Liver (tissue), 9 donors: Measurements from ENCODE around the gene ARCN1. TPM values are rescaled to one million over a fixed set of nuclear protein-coding genes. Genes with fewer than 3 reads are reported as not detected.

Source experiments
- DNase-seq: peaks from one replicate; pipeline ENCODE4 v3.0.0-alpha.2; 2017; ENCODE audit warnings: low spot score
- H3K27ac ChIP-seq, 2 donors: one replicate each; pipeline ENCODE4 v1.7.0; 2013; ENCODE audit warnings: inconsistent platforms in 2 of 2, low read length in 2 of 2, control low read depth in 1 of 2, low read depth in 1 of 2, mild to moderate bottlenecking in 1 of 2
- H3K27me3 ChIP-seq, 4 donors: one replicate each; pipeline versions ENCODE4 v1.6.1 to v1.7.0; 2013; ENCODE audit warnings: low read length in 3 of 4, inconsistent platforms in 1 of 4, mild to moderate bottlenecking in 1 of 4, moderate library complexity in 1 of 4; ENCODE audit not compliant: control insufficient read depth in 4 of 4, insufficient read depth in 4 of 4
- H3K36me3 ChIP-seq, 4 donors: one replicate each; pipeline versions ENCODE4 v1.6.1 to v1.7.0; 2013; ENCODE audit warnings: low read length in 3 of 4, mild to moderate bottlenecking in 3 of 4, low read depth in 1 of 4, moderate library complexity in 1 of 4; ENCODE audit not compliant: control insufficient read depth in 4 of 4, insufficient read depth in 3 of 4
- H3K4me1 ChIP-seq, 4 donors: one replicate each; pipeline versions ENCODE4 v1.6.1 to v1.7.0; 2013; ENCODE audit warnings: low read length in 3 of 4, mild to moderate bottlenecking in 3 of 4, moderate library complexity in 1 of 4; ENCODE audit not compliant: control insufficient read depth in 4 of 4, insufficient read depth in 4 of 4
- H3K4me3 ChIP-seq, 3 donors: one replicate each; pipeline versions ENCODE4 v1.6.1 to v1.7.0; 2013; ENCODE audit warnings: low read length in 3 of 3, control low read depth in 1 of 3, low read depth in 1 of 3, mild to moderate bottlenecking in 1 of 3
- H3K9ac ChIP-seq, 2 donors: one replicate each; pipeline ENCODE4 v1.7.0; 2013; ENCODE audit warnings: low read length in 2 of 2, mild to moderate bottlenecking in 2 of 2, moderate library complexity in 2 of 2, control low read depth in 1 of 2, low read depth in 1 of 2
- H3K9me3 ChIP-seq, 4 donors: one replicate each; pipeline versions ENCODE4 v1.6.1 to v1.7.0; 2013; ENCODE audit warnings: low read length in 3 of 4; ENCODE audit not compliant: control insufficient read depth in 4 of 4
- EGR1 ChIP-seq, 2 donors: IDR thresholded peaks; 2 replicates each; pipeline ENCODE4 v1.6.1; 2016 to 2018; ENCODE audit warnings: antibody characterized with exemption in 2 of 2, low read depth in 2 of 2
- FOXA1 ChIP-seq: IDR thresholded peaks from 2 replicates; pipeline ENCODE4 v1.6.1; 2016; ENCODE audit warnings: antibody characterized with exemption
- FOXA2 ChIP-seq: IDR thresholded peaks from 2 replicates; pipeline ENCODE4 v1.6.1; 2016; ENCODE audit warnings: antibody characterized with exemption
- GABPA ChIP-seq, 2 donors: IDR thresholded peaks in 1 of 2; conservative IDR thresholded peaks in 1 of 2; 2 replicates each; pipeline ENCODE4 v1.6.1; 2016; ENCODE audit warnings: antibody characterized with exemption in 2 of 2, mild to moderate bottlenecking in 1 of 2, moderate library complexity in 1 of 2
- HNF4A ChIP-seq, 2 donors: conservative IDR thresholded peaks; 2 replicates each; pipeline ENCODE4 v1.6.1; 2016; ENCODE audit warnings: antibody characterized with exemption in 2 of 2, mild to moderate bottlenecking in 2 of 2
- HNF4G ChIP-seq: IDR thresholded peaks from 2 replicates; pipeline ENCODE4 v1.6.1; 2016; ENCODE audit warnings: antibody characterized with exemption
- JUND ChIP-seq, 2 donors: IDR thresholded peaks; 2 replicates each; pipeline ENCODE4 v1.6.1; 2016; ENCODE audit warnings: antibody characterized with exemption in 2 of 2
- NR2F2 ChIP-seq: IDR thresholded peaks from 2 replicates; pipeline ENCODE4 v1.6.1; 2016; ENCODE audit warnings: antibody characterized with exemption
- RAD21 ChIP-seq, 2 donors: IDR thresholded peaks; 2 replicates each; pipeline ENCODE4 v1.6.1; 2016; ENCODE audit warnings: antibody characterized with exemption in 2 of 2, mild to moderate bottlenecking in 2 of 2
- RXRA ChIP-seq, 2 donors: IDR thresholded peaks; 2 replicates each; pipeline ENCODE4 v1.6.1; 2017 to 2018; ENCODE audit warnings: antibody characterized with exemption in 2 of 2, mild to moderate bottlenecking in 1 of 2
- SP1 ChIP-seq: IDR thresholded peaks from 2 replicates; pipeline ENCODE4 v1.6.1; 2018; ENCODE audit warnings: antibody characterized with exemption, mild to moderate bottlenecking
- TAF1 ChIP-seq: conservative IDR thresholded peaks from 2 replicates; pipeline ENCODE4 v1.6.1; 2016; ENCODE audit warnings: antibody characterized with exemption, mild to moderate bottlenecking
- YY1 ChIP-seq: IDR thresholded peaks from 2 replicates; pipeline ENCODE4 v1.6.1; 2016; ENCODE audit warnings: antibody characterized with exemption, mild to moderate bottlenecking
- WGBS: extraction: QIAGEN DNeasy Blood & Tissue Kit; methylation state at CpG from one replicate; pipeline ENCODE4 v1.1.7; 2013; 5-methylcytosine and 5-hydroxymethylcytosine counted together
- polyA plus RNA-seq, 2 donors: library from polyadenylated mRNA; stranded (reverse) in 1 of 2; unstranded in 1 of 2; fragments of 200-250 nt in 1 of 2; fragments of >200 nt in 1 of 2; fragmentation: Nextera tagmentation in 1 of 2; extraction: Ambion mirVana in 1 of 2; gene quantifications; one replicate each; pipeline versions ENCODE4 v1.2.1 to v1.2.3, GENCODE V29; 2013 to 2015
- total RNA-seq, 2 donors: library from RNA; depleted of rRNA; stranded (reverse); fragments of >200 nt; gene quantifications; one replicate each; pipeline ENCODE4 v1.2.3, GENCODE V29; 2014
- TF ChIP-seq, protein P1 (sequence below): fragments of 150-350 bp; IDR thresholded peaks from 2 replicates; pipeline ENCODE4 v1.5.1; 2017; ENCODE audit warnings: improper control_type of control experiment, low read depth, low read length; ENCODE audit not compliant: missing input control
- TF ChIP-seq, protein P2 (sequence below): IDR thresholded peaks from 2 replicates; pipeline ENCODE4 v1.6.1; 2016; ENCODE audit warnings: antibody characterized with exemption
- TF ChIP-seq, protein P3 (sequence below): IDR thresholded peaks from 2 replicates; pipeline ENCODE4 v1.6.1; 2016; ENCODE audit warnings: antibody characterized with exemption
- TF ChIP-seq, protein P4 (sequence below): IDR thresholded peaks from 2 replicates; pipeline ENCODE4 v1.6.1; 2016; ENCODE audit warnings: antibody characterized with exemption
- TF ChIP-seq, protein P5 (sequence below): IDR thresholded peaks from 2 replicates; pipeline ENCODE4 v1.6.1; 2016; ENCODE audit warnings: antibody characterized with exemption, mild to moderate bottlenecking
- donor health status: healthy.
- donor health status: healthy.
- donor health status: healthy.
- donor health status: healthy.
- donor health status: healthy.

The ARCN1 gene
- total and polyA plus RNA-seq, 4 donors = 36.7 to 95.4 (median 51.8) TPM

DNA sequence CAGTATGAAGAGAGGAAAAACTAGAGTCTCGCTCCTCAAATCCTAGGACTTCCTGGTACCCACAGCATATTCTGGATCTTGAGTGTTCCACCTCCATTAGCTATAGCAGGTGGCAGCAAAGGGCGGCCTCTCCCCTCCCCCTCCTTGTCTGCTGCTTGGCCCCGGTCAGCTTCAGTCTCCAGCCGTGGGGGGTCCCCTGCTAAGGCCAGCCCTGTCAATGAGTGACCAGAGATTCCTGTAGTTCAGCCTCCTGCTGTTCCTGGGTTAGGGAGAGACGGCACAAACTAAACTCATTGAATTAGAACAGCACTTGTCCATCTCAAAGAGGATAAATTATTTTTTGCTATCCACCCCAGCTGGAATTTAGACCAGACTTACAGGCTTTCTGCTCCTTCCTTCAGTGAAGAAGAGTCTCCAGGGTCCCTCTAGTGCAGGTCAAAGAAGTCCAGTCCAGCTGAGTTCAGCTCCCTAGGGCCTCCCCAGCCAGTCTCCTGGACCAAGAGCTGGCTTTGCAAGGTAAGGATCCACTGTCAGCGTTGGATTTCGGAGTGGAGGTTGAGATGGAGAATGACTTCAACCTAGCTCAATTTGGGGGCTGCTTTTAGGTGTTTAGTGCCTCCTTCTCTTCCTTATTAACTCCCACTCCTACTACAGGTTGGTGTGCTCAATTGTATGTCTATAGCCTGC lies 34.1 kb downstream of the ARCN1 start:
- 71% methylated on average over 7 of the region's 7 CpGs for WGBS
- Histone ChIP-seq H3K4me1 (peaks cover 0 to 27% (median 17%) of the 10 kb centered on the region in 4 donors), H3K9me3 (no peaks in the 10 kb centered on the region), H3K36me3 (peaks cover 8 to 15% (median 11%) of the 10 kb centered on the region in 4 donors), H3K9ac (no peak overlapping the region), H3K27me3 (no peaks in the 10 kb centered on the region), H3K4me3 (no peak overlapping the region), H3K27ac (peak overlapping the region; percentile 24 to 55)
- DNase-seq = no peak
- TF ChIP-seq SP1 = no peak
- TF ChIP-seq TAF1 = no peak
- no peak for TF ChIP-seq JUND (IDR thresholded peaks at IDR 0.05)
- TF ChIP-seq RXRA (IDR thresholded peaks at IDR 0.05) = no peak
- TF ChIP-seq, protein P1, sequence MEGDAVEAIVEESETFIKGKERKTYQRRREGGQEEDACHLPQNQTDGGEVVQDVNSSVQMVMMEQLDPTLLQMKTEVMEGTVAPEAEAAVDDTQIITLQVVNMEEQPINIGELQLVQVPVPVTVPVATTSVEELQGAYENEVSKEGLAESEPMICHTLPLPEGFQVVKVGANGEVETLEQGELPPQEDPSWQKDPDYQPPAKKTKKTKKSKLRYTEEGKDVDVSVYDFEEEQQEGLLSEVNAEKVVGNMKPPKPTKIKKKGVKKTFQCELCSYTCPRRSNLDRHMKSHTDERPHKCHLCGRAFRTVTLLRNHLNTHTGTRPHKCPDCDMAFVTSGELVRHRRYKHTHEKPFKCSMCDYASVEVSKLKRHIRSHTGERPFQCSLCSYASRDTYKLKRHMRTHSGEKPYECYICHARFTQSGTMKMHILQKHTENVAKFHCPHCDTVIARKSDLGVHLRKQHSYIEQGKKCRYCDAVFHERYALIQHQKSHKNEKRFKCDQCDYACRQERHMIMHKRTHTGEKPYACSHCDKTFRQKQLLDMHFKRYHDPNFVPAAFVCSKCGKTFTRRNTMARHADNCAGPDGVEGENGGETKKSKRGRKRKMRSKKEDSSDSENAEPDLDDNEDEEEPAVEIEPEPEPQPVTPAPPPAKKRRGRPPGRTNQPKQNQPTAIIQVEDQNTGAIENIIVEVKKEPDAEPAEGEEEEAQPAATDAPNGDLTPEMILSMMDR = no peak
- no peak for TF ChIP-seq NR2F2
- no peak for TF ChIP-seq FOXA2
- TF ChIP-seq YY1 = no peak
- TF ChIP-seq, protein P2, sequence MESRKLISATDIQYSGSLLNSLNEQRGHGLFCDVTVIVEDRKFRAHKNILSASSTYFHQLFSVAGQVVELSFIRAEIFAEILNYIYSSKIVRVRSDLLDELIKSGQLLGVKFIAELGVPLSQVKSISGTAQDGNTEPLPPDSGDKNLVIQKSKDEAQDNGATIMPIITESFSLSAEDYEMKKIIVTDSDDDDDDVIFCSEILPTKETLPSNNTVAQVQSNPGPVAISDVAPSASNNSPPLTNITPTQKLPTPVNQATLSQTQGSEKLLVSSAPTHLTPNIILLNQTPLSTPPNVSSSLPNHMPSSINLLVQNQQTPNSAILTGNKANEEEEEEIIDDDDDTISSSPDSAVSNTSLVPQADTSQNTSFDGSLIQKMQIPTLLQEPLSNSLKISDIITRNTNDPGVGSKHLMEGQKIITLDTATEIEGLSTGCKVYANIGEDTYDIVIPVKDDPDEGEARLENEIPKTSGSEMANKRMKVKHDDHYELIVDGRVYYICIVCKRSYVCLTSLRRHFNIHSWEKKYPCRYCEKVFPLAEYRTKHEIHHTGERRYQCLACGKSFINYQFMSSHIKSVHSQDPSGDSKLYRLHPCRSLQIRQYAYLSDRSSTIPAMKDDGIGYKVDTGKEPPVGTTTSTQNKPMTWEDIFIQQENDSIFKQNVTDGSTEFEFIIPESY = no peak
- no peak for TF ChIP-seq HNF4A (conservative IDR thresholded peaks at IDR 0.05)
- TF ChIP-seq, protein P3, sequence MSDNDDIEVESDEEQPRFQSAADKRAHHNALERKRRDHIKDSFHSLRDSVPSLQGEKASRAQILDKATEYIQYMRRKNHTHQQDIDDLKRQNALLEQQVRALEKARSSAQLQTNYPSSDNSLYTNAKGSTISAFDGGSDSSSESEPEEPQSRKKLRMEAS = no peak

DNA sequence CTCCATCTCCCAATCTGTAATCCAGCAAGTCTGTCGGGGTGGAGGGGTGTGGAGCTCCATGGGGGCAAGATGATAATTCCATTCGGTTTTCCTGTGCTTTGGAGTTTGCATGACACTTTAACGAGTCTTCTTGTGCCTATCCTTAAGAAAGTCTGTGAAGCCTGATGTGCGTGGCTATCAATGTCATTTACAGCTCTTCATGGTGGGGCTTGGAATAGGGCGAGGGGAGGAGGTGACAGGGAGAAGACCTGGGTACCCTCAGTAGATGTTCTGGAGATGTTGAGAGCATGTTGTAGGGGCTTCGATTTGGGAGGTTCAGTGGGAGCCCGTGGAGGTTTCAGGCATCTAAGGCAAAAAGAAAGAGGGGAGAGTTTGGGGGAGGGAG lies 34.6 kb downstream of the ARCN1 start:
- Histone ChIP-seq H3K4me1 (peaks cover 0 to 28% (median 17%) of the 10 kb centered on the region in 4 donors), H3K9me3 (no peaks in the 10 kb centered on the region), H3K36me3 (peaks cover 4 to 10% (median 7%) of the 10 kb centered on the region in 4 donors), H3K9ac (no peak overlapping the region), H3K27me3 (no peaks in the 10 kb centered on the region), H3K27ac (peak overlapping the region; percentile 24 to 53), H3K4me3 (no peak overlapping the region)
- TF ChIP-seq, protein P1 = no peak
- TF ChIP-seq RAD21 (IDR thresholded peaks at IDR 0.05) (no peak), GABPA (IDR thresholded peaks at IDR 0.05 in 1 of 2, conservative IDR thresholded peaks at IDR 0.05 in 1 of 2) (no peak), TAF1 (no peak), RXRA (IDR thresholded peaks at IDR 0.05) (no peak), HNF4A (conservative IDR thresholded peaks at IDR 0.05) (no peak), FOXA1 (no peak), EGR1 (IDR thresholded peaks at IDR 0.05; ENCODE audit: low read depth in 2 of 2) (no peak), FOXA2 (no peak), HNF4G (no peak), SP1 (no peak), JUND (IDR thresholded peaks at IDR 0.05) (no peak), NR2F2 (no peak), YY1 (no peak)
- TF ChIP-seq, protein P3 = no peak
- TF ChIP-seq, protein P2 = no peak
- TF ChIP-seq, protein P4, sequence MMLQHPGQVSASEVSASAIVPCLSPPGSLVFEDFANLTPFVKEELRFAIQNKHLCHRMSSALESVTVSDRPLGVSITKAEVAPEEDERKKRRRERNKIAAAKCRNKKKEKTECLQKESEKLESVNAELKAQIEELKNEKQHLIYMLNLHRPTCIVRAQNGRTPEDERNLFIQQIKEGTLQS = no peak
- TF ChIP-seq, protein P5, sequence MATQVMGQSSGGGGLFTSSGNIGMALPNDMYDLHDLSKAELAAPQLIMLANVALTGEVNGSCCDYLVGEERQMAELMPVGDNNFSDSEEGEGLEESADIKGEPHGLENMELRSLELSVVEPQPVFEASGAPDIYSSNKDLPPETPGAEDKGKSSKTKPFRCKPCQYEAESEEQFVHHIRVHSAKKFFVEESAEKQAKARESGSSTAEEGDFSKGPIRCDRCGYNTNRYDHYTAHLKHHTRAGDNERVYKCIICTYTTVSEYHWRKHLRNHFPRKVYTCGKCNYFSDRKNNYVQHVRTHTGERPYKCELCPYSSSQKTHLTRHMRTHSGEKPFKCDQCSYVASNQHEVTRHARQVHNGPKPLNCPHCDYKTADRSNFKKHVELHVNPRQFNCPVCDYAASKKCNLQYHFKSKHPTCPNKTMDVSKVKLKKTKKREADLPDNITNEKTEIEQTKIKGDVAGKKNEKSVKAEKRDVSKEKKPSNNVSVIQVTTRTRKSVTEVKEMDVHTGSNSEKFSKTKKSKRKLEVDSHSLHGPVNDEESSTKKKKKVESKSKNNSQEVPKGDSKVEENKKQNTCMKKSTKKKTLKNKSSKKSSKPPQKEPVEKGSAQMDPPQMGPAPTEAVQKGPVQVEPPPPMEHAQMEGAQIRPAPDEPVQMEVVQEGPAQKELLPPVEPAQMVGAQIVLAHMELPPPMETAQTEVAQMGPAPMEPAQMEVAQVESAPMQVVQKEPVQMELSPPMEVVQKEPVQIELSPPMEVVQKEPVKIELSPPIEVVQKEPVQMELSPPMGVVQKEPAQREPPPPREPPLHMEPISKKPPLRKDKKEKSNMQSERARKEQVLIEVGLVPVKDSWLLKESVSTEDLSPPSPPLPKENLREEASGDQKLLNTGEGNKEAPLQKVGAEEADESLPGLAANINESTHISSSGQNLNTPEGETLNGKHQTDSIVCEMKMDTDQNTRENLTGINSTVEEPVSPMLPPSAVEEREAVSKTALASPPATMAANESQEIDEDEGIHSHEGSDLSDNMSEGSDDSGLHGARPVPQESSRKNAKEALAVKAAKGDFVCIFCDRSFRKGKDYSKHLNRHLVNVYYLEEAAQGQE = no peak
- DNase-seq = no peak
- WGBS = 72% methylated on average over 7 of the region's 7 CpGs
